HUES48 (cell line): ENCODE results near the gene GSTT2B.
"Not testable (repeated sequence)": the region's sequence is repeated elsewhere in the genome, so short reads cannot be mapped to it uniquely, and the experiment has no call there.

Experiments used
- H3K27ac ChIP-seq: one replicate; pipeline ENCODE4 v1.7.0; 2013; ENCODE audit warnings: low read depth, low read length, inconsistent platforms
- H3K27me3 ChIP-seq: 2 replicates; pipeline ENCODE4 v1.6.1; 2013; ENCODE audit warnings: mild to moderate bottlenecking, low read length; ENCODE audit not compliant: control insufficient read depth, insufficient read depth
- H3K36me3 ChIP-seq: 2 replicates; pipeline ENCODE4 v1.6.1; 2013; ENCODE audit warnings: low read length; ENCODE audit not compliant: control insufficient read depth, insufficient read depth
- H3K4me1 ChIP-seq: 2 replicates; pipeline ENCODE4 v1.6.1; 2013; ENCODE audit warnings: mild to moderate bottlenecking, low read length; ENCODE audit not compliant: control insufficient read depth, insufficient read depth
- H3K4me3 ChIP-seq: 2 replicates; pipeline ENCODE4 v1.5.1; 2013; ENCODE audit warnings: mild to moderate bottlenecking, low read depth, low read length
- H3K9ac ChIP-seq: 2 replicates; pipeline ENCODE4 v1.6.1; 2013; ENCODE audit warnings: mild to moderate bottlenecking, low read depth, low read length, moderate library complexity
- H3K9me3 ChIP-seq: 2 replicates; pipeline ENCODE4 v1.6.1; 2013; ENCODE audit warnings: low read length; ENCODE audit not compliant: control insufficient read depth, insufficient read depth

Gene GSTT2B

GRCh38 chr22:23961084-23961771 is at the start of gene GSTT2B:
Gene GSTT2B (minus strand): TSS chr22:23961195. CDS start chr22:23961131, 64 bp downstream.
- H3K27me3 ChIP-seq, H3K4me3 ChIP-seq, H3K9me3 ChIP-seq, H3K9ac ChIP-seq, H3K27ac ChIP-seq, H3K4me1 ChIP-seq, H3K36me3 ChIP-seq: not testable (repeated sequence)

GRCh38 chr22:24010018-24010391 is 49.0 kb upstream of the GSTT2B start:
- Histone ChIP-seq H3K36me3 (no peaks in the 10 kb centered on the region), H3K9ac (no peak overlapping the region), H3K4me3 (no peak overlapping the region), H3K27me3 (no peaks in the 10 kb centered on the region), H3K27ac (no peak overlapping the region), H3K4me1 (no peaks in the 10 kb centered on the region), H3K9me3 (no peaks in the 10 kb centered on the region)

- no peak overlapping the region for H3K9ac ChIP-seq
- no peaks in the 10 kb centered on the region for H3K27me3 ChIP-seq
- H3K27ac ChIP-seq: no peak overlapping the region
- no peaks in the 10 kb centered on the region for H3K4me1 ChIP-seq
- H3K36me3 ChIP-seq: no peaks in the 10 kb centered on the region
- no peaks in the 10 kb centered on the region for H3K9me3 ChIP-seq
- H3K4me3 ChIP-seq: no peak overlapping the region
Measured at GRCh38 chr22:24009227-24010017, 48.4 kb upstream of the GSTT2B start.

- no peaks in the 10 kb centered on the region for H3K4me1 ChIP-seq
- H3K9me3 ChIP-seq: no peaks in the 10 kb centered on the region
- no peaks in the 10 kb centered on the region for H3K27me3 ChIP-seq
- H3K36me3 ChIP-seq: no peaks in the 10 kb centered on the region
- H3K27ac ChIP-seq: no peak overlapping the region
- no peak overlapping the region for H3K9ac ChIP-seq
- H3K4me3 ChIP-seq: no peak overlapping the region
Measured at GRCh38 chr22:24008381-24009226, 47.6 kb upstream of the GSTT2B start.

GRCh38 chr22:24008022-24008283 is 47.0 kb upstream of the GSTT2B start:
- H3K9ac ChIP-seq: no peak overlapping the region
- H3K27me3 ChIP-seq: no peaks in the 10 kb centered on the region
- H3K27ac ChIP-seq: no peak overlapping the region
- no peaks in the 10 kb centered on the region for H3K36me3 ChIP-seq
- H3K4me1 ChIP-seq: no peaks in the 10 kb centered on the region
- no peaks in the 10 kb centered on the region for H3K9me3 ChIP-seq
- H3K4me3 ChIP-seq: no peak overlapping the region

- no peak overlapping the region for H3K4me3 ChIP-seq
- H3K4me1 ChIP-seq: no peaks in the 10 kb centered on the region
- H3K27ac ChIP-seq: no peak overlapping the region
- H3K9ac ChIP-seq: no peak overlapping the region
- no peaks in the 10 kb centered on the region for H3K27me3 ChIP-seq
- H3K36me3 ChIP-seq: no peaks in the 10 kb centered on the region
- H3K9me3 ChIP-seq: no peaks in the 10 kb centered on the region
Measured at GRCh38 chr22:24007253-24008021, 46.4 kb upstream of the GSTT2B start.

- H3K27me3 ChIP-seq: no peaks in the 10 kb centered on the region
- H3K36me3 ChIP-seq: no peaks in the 10 kb centered on the region
- H3K4me3 ChIP-seq: no peak overlapping the region
- H3K9ac ChIP-seq: no peak overlapping the region
- no peaks in the 10 kb centered on the region for H3K4me1 ChIP-seq
- no peaks in the 10 kb centered on the region for H3K9me3 ChIP-seq
- no peak overlapping the region for H3K27ac ChIP-seq
Measured at GRCh38 chr22:24006914-24007214, 45.9 kb upstream of the GSTT2B start.

GRCh38 chr22:24006207-24006913 is 45.4 kb upstream of the GSTT2B start:
- no peak overlapping the region for H3K27ac ChIP-seq
- peaks cover 3% of the 10 kb centered on the region; the same call in 1 of the 2 replicates for H3K4me1 ChIP-seq
- no peak overlapping the region for H3K9ac ChIP-seq
- no peaks in the 10 kb centered on the region for H3K9me3 ChIP-seq
- H3K4me3 ChIP-seq: no peak overlapping the region
- H3K36me3 ChIP-seq: no peaks in the 10 kb centered on the region
- H3K27me3 ChIP-seq: no peaks in the 10 kb centered on the region

GRCh38 chr22:24005201-24005600 is 44.2 kb upstream of the GSTT2B start, which contains the start of gene GSTT4:
Gene GSTT4 (minus strand): TSS chr22:24005453. CDS start chr22:24005356, 97 bp downstream.
- no peak within 1 kb of the TSS for H3K27ac ChIP-seq
- H3K36me3 ChIP-seq: no peaks in the 10 kb centered on the region
- peaks cover 6% of the 10 kb centered on the region; the same call in 1 of the 2 replicates for H3K4me1 ChIP-seq
- no peak within 1 kb of the TSS for H3K9ac ChIP-seq
- H3K9me3 ChIP-seq: no peaks in the 10 kb centered on the region
- no peaks in the 10 kb centered on the region for H3K27me3 ChIP-seq
- no peak within 1 kb of the TSS for H3K4me3 ChIP-seq

GRCh38 chr22:24003887-24004286 is 42.9 kb upstream of the GSTT2B start:
- Histone ChIP-seq H3K27ac (no peak overlapping the region), H3K9me3 (no peaks in the 10 kb centered on the region), H3K36me3 (no peaks in the 10 kb centered on the region), H3K9ac (no peak overlapping the region), H3K4me3 (no peak overlapping the region), H3K27me3 (no peaks in the 10 kb centered on the region), H3K4me1 (peaks cover 6% of the 10 kb centered on the region; the same call in 1 of the 2 replicates)
